ENCODE measurements around the gene ATG16L2.

- TF ChIP-seq CTCF (IDR thresholded peaks at IDR 0.05; ENCODE audit: low read length) (no peak), EZH2 (IDR thresholded peaks at IDR 0.05; ENCODE audit: borderline replicate concordance, low read length) (no peak)
Measured at GRCh38 chr11:72808331-72808798, 5.8 kb upstream of the ATG16L2 start.

Data from OCI-LY1 (cell line).